IPS-18a (cell line): Measurements from ENCODE around the gene SKI.

Experiments used
- H3K27ac ChIP-seq: one replicate; pipeline ENCODE4 v1.5.1; 2013; ENCODE audit warnings: low read length
- H3K27me3 ChIP-seq: one replicate; pipeline ENCODE4 v1.6.1; 2013; ENCODE audit warnings: mild to moderate bottlenecking, low read length; ENCODE audit not compliant: control insufficient read depth, insufficient read depth
- H3K36me3 ChIP-seq: one replicate; pipeline ENCODE4 v1.6.1; 2013; ENCODE audit warnings: low read depth, low read length; ENCODE audit not compliant: control insufficient read depth
- H3K4me1 ChIP-seq: one replicate; pipeline ENCODE4 v1.6.1; 2013; ENCODE audit warnings: low read depth, low read length; ENCODE audit not compliant: control insufficient read depth
- H3K4me3 ChIP-seq: one replicate; pipeline ENCODE4 v1.5.1; 2013; ENCODE audit warnings: low read length
- H3K9ac ChIP-seq: one replicate; pipeline ENCODE4 v1.6.1; 2013; ENCODE audit warnings: mild to moderate bottlenecking, low read length, moderate library complexity
- H3K9me3 ChIP-seq: one replicate; pipeline ENCODE4 v1.6.1; 2013; ENCODE audit warnings: low read depth, low read length; ENCODE audit not compliant: control insufficient read depth

Gene SKI

DNA sequence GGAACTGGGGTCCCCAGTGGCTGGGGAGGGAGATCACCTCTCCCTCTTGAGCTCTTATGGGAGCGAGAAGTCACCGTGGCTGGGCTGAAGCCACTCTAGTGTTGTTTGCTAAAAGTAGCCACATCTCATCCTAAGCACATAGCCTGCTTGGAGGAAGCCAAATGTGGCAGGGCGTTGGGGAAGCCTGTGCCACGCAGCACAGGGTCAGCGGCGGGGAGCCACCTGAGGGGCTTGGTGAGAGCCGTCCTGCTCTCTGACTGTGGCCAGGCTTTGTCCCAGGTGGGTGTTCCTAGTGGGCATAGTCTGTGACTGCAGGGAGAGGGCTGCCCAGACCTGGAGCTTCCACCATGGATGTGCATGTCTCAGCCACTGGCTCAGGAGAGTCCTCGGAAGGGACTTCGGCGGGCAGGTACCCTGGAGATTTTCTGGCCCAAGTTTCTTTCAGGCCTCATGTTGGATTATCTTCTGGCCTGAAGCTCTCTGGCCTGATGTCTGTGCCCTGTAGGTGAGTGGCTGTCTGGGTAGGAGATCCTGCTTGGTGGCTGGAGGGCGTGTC lies 124.3 kb downstream of the SKI start:
- Histone ChIP-seq H3K4me3 (no peak overlapping the region), H3K9ac (no peak overlapping the region), H3K4me1 (no peaks in the 10 kb centered on the region), H3K36me3 (no peaks in the 10 kb centered on the region), H3K27ac (no peak overlapping the region), H3K27me3 (no peaks in the 10 kb centered on the region), H3K9me3 (no peaks in the 10 kb centered on the region)

- no peak overlapping the region for H3K4me3 ChIP-seq
- H3K9ac ChIP-seq = no peak overlapping the region
- H3K36me3 ChIP-seq = no peaks in the 10 kb centered on the region
- H3K9me3 ChIP-seq = no peaks in the 10 kb centered on the region
- no peaks in the 10 kb centered on the region for H3K27me3 ChIP-seq
- H3K27ac ChIP-seq = no peak overlapping the region
- no peaks in the 10 kb centered on the region for H3K4me1 ChIP-seq
These were observed 124.9 kb downstream of the SKI start for GRCh38 chr1:2352897-2353550.

DNA sequence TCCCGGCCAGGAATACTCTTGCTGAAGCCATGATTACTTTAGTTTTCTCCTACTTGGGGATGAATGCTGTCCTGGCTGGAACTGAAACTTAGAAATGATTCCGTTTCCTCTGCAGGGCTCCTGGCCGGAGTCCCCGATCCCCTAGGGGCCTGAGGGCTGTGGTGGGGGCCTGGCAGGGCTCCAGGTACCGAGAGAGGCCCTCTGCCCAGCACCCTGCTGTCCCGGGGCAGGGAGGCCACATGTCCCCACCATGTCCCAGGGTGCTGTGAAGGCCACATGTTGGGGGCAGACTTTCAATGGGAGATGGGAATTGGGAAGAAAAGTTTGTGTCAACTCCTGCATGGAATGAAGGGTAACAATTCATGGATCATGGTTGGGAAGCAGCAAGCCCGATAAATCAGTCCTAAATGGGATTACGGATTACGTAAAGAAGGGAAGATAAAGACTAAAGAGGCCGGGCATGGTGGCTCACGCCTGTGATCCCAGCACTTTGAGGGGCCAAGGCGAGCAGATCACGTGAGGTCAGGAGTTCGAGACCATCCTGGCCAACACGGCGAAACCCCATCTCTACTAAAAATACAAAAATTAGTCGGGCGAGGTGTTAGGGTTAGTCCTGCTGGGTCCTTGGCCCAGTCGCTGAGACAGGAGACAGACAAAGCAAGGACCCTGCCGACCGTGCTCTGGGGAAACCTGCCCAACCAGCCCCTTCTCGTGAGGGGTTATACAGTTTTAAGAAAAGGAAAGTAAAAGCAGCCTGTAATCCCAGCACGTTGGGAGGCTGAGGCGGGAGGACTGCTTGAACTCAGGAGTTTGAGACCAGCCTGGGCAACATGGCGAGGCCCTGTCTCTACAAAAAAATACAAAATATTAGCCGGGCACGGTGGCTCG lies 125.7 kb downstream of the SKI start:
- no peak overlapping the region for H3K4me3 ChIP-seq
- no peaks in the 10 kb centered on the region for H3K27me3 ChIP-seq
- H3K36me3 ChIP-seq = no peaks in the 10 kb centered on the region
- H3K9me3 ChIP-seq = no peaks in the 10 kb centered on the region
- H3K9ac ChIP-seq = no peak overlapping the region
- no peaks in the 10 kb centered on the region for H3K4me1 ChIP-seq
- no peak overlapping the region for H3K27ac ChIP-seq

DNA sequence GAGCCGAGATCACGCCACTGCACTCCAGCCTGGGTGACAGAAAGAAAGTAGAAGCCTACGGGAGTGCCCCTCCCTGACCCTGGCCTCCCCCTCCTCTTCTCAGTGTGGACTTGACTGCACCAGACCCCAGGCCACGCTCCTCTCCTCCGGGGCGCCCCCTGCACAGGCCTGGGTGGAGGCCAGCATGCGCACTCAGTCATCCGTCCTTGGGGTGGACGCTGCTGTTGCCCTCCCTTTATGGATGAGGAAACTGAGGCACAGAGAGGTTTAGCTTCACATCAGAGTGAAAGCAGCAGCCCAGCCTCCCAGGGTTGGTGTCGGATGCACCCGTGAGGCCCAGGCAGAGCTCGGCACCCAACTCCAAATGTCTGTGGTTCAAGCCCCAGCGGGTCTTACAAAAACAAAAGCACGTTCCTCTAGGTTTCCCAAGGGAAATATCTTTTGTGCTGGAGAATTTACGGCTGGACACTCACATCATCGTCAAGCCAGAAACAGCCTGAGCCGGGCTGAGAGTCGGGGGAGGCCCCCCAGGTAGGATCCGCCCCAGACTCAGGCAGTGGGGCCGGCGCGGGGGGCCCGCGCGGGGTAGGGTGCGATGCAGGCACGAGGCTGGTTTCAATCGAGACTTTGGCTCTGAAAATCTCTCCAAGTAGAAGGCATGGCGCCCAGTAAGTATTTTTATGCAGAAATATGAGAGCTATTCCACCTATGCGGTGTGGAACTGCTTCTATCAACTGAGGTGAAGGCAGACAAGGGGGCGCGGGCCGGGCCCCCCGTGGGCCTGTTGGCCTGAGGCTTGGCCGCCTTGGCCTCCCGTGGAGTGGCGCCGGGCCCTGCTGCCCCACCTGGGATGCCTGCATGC lies 126.6 kb downstream of the SKI start:
- Histone ChIP-seq H3K4me1 (no peaks in the 10 kb centered on the region), H3K27me3 (no peaks in the 10 kb centered on the region), H3K9ac (no peak overlapping the region), H3K27ac (no peak overlapping the region), H3K4me3 (no peak overlapping the region), H3K9me3 (no peaks in the 10 kb centered on the region), H3K36me3 (no peaks in the 10 kb centered on the region)

DNA sequence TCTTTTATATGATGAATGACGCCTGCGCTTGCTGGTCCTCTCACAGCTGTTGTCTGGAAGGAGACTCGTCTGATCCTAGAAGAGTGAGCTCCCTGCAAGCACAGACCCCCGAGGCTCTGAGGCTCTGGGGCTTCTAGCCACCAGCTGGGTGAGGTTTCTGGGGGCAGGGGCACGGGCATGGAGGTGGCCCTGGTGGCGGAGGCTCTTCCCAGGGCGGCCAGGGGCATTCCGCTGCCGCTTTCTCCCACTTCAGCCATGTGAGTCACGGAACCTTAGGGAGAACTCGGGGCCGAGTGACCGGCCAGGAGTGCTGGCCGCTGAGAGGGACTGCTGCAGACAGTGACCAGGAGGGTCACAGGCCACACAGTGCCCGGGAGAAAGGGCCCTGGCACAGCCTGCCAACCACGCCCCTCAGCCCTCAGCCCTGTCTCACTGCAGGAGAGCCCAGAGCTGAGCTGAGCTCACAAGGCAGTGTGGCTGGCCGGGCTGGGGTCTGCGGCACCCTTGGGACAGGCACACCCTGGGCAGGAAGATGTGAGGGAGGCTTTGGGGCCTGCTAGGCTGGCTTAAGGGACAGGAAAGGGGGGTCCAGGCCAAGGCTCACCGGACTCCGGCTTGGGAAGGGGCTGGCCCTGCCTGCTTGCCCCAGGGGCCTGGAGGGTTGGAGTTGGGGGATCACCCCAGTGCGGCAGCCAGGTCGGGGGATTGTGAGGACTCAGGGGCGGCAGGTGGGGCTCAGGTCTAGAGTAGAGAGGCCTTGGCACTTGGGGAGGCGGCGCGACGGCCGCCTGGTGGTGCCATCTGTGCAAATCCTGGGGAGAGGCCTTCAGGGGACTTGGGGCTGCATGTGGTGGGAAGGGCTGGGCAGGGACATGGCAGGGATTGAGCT lies 127.5 kb downstream of the SKI start:
- Histone ChIP-seq H3K27me3 (no peaks in the 10 kb centered on the region), H3K9me3 (no peaks in the 10 kb centered on the region), H3K9ac (no peak overlapping the region), H3K4me1 (no peaks in the 10 kb centered on the region), H3K27ac (no peak overlapping the region), H3K4me3 (no peak overlapping the region), H3K36me3 (no peaks in the 10 kb centered on the region)

DNA sequence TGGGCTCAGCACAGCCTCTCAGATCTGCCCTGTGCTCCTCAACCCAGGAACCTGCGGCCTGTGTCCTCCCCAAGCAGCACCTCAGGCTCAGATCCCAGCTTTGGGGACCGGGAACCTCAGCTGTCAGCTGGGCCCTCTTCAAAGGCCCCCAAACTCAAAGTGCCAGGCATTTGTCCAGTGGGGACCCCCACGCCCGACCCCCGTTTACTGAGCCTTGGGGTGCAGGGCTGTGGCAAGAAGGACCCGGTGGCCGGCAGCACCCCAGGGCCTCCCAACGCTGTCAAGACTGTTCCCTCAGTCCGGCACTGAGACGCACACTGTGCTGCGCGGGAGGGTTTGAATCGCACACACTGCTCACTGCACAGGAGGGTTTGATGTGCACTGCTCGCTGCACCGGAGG lies 128.3 kb downstream of the SKI start:
- no peak overlapping the region for H3K27ac ChIP-seq
- no peaks in the 10 kb centered on the region for H3K36me3 ChIP-seq
- no peaks in the 10 kb centered on the region for H3K4me1 ChIP-seq
- H3K4me3 ChIP-seq = no peak overlapping the region
- no peak overlapping the region for H3K9ac ChIP-seq
- H3K27me3 ChIP-seq = no peaks in the 10 kb centered on the region
- no peaks in the 10 kb centered on the region for H3K9me3 ChIP-seq

GRCh38 chr1:2356911-2357845 lies 129.1 kb downstream of the SKI start:
- Histone ChIP-seq H3K9ac (no peak overlapping the region), H3K36me3 (no peaks in the 10 kb centered on the region), H3K4me1 (no peaks in the 10 kb centered on the region), H3K27me3 (no peaks in the 10 kb centered on the region), H3K4me3 (no peak overlapping the region), H3K9me3 (no peaks in the 10 kb centered on the region), H3K27ac (no peak overlapping the region)

GRCh38 chr1:2358072-2358471 lies 130.0 kb downstream of the SKI start:
- H3K4me1 ChIP-seq = no peaks in the 10 kb centered on the region
- no peak overlapping the region for H3K9ac ChIP-seq
- H3K4me3 ChIP-seq = no peak overlapping the region
- H3K27ac ChIP-seq = no peak overlapping the region
- no peaks in the 10 kb centered on the region for H3K36me3 ChIP-seq
- no peaks in the 10 kb centered on the region for H3K27me3 ChIP-seq
- H3K9me3 ChIP-seq = no peaks in the 10 kb centered on the region

- Histone ChIP-seq H3K9me3 (no peaks in the 10 kb centered on the region), H3K27ac (no peak overlapping the region), H3K4me1 (no peaks in the 10 kb centered on the region), H3K9ac (no peak overlapping the region), H3K4me3 (no peak overlapping the region), H3K27me3 (no peaks in the 10 kb centered on the region), H3K36me3 (no peaks in the 10 kb centered on the region)
These were observed 130.8 kb downstream of the SKI start for GRCh38 chr1:2358651-2359640.
